Measurements from ENCODE around the gene LCP2.
"Not testable (repeated sequence)": the region's sequence is repeated elsewhere in the genome, so short reads cannot be mapped to it uniquely, and the experiment has no call there.

The LCP2 gene

DNA sequence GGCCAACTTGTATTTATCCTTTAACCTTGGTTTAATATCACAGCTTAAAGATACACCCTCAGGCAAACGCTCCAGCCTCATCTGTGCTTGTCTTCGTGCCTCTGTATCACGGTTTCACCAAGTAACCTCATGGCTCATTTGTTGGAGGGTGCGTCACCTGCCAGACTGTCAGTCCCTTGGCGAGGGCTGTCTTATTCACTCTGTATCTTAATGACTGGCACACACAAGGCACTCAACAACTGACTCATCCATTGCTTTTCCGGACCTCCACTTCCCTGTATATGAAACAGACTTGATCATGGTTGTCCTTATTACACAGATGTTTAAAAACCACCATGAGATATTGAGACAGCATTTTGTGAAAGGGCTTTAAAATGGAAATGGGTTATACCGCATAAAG, 28.0 kb downstream of the LCP2 start:
- DNase-seq, result no peak

DNA sequence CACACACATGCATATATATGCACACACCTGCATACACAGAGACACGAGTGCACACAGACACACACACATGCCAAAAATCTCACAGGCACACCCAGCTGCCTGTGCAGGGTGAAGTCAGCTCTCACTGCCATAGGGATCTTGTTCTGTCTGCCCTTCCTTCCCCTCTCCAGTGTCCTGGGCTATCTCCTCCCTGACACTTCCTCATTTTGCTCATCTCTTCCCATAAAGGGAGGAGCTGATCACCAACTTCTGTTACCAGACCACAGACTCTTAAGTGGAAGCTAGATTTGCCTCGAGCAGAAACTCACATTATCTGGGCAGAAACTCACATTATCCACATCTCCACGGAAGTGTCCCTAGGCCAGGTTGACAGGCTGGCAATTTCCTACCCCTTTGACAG, 28.7 kb downstream of the LCP2 start:
- no peak for DNase-seq

DNA sequence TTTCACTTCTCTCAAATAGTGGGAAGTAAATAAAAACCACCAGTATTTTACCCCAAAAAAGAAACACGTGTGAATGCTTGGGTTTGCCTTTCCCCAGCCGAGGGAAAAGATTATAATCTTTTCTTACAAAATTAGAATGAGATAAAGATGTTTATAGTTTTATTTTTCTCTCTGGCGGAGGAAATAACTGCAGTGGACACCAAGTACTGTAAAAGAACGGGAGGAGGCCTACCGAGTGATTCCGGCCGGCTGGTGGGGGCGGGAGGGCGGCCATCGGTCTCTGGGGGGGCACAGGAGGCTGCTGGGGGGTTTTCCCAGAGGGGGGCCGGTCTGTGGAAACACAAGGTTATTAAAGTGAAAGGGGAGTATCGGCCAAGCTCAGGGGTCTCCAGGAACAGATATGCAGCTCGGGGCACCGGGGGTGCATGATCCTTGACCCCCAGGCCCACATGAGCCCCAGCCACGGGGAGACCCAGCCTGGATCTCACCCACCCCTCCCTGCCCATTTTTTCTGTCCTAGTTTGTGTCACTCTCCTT, 29.4 kb downstream of the LCP2 start:
- DNase-seq, result no peak

GRCh38 chr5:170267431-170268152, 30.0 kb downstream of the LCP2 start:
- DNase-seq, result no peak

GRCh38 chr5:170266570-170267381, 30.8 kb downstream of the LCP2 start:
- no peak for DNase-seq

DNA sequence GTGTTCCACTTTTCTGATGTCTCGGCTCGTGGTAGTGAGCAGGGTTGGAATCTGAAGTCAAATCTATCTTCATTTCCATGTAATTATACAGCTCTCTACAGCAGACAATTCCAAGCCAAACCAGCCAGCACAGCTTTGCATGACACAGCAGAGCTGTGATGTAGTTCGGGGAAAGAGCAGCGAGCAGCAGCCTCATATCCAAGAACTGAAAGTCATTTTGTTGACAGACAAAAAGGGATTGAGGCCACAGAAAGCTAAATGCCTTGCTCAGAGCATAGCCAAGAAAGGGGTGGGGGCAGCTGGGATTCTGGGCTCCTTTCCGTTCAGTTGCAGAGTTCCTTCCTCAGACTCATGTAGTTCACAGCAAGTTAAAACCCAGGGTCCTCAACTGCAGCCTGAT, 32.1 kb downstream of the LCP2 start:
- DNase-seq, result no peak

GRCh38 chr5:170263906-170264305, 33.7 kb downstream of the LCP2 start:
- no peak for DNase-seq

- no peak for DNase-seq
These were observed 35.2 kb downstream of the LCP2 start for GRCh38 chr5:170262061-170263045.

GRCh38 chr5:170261528-170262043, 36.0 kb downstream of the LCP2 start:
- no peak for DNase-seq

DNA sequence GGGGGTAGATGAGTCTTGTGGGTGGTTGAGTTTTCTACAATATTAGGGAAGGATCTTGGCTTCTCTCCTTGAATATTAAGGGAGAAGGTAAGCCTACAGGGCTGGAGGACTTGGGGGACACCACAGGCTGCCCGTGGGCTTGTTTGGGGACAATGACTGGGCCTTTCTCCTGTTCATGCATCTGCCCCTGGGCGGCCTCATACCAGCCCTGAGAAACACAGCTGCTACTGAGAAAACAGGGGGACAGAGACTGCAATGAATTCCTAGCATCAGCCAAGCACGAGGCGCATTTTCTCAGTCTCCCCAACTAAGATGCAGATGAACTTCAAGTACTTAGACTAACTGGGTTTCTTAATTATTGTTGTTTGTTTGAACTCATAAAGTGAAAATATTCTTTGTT, 40.2 kb downstream of the LCP2 start:
- no peak for DNase-seq

DNA sequence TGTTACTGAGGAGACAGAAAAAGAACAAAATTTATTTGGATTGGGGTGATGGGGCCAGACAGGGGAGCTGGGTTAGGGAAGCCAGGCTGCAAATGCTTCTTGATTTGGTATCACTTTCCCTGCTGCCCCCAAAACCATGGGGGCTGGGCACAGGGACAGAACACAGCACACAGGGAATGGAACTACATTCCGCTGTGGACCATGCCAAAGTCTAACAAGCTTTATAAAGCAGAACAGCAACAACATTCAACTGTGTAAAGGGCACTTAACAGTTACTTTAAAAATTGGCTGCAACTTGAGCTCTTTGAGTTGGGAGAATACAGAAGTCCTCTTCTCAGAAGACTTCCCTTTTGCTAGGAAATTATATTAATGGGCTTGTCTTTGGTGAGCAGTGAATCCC, 41.0 kb downstream of the LCP2 start:
- DNase-seq, result no peak

DNA sequence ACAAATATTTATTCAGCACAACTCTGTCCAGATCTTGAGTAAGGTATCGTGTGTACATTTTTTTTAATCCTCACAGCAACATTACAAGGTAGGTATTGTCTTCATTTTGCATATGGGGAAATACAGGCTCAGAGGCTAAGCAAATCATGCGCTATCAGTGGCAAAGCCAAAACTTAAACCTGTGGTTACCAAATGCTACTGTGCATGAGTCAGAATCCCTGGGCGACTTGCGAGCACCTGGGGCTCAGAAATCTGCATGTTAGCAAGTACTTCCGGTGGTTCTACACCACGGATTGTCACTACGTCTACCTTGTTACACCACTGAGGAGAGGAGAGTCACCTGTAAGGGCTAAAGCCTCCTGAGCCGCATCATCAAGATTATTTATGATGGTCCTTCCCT, 43.5 kb downstream of the LCP2 start:
- no peak for DNase-seq

- no peak for DNase-seq
These were observed 44.7 kb downstream of the LCP2 start for GRCh38 chr5:170252720-170253350.

GRCh38 chr5:170252109-170252508, 45.5 kb downstream of the LCP2 start:
- no peak for DNase-seq

GRCh38 chr5:170251462-170251861, 46.1 kb downstream of the LCP2 start:
- no peak for DNase-seq

DNA sequence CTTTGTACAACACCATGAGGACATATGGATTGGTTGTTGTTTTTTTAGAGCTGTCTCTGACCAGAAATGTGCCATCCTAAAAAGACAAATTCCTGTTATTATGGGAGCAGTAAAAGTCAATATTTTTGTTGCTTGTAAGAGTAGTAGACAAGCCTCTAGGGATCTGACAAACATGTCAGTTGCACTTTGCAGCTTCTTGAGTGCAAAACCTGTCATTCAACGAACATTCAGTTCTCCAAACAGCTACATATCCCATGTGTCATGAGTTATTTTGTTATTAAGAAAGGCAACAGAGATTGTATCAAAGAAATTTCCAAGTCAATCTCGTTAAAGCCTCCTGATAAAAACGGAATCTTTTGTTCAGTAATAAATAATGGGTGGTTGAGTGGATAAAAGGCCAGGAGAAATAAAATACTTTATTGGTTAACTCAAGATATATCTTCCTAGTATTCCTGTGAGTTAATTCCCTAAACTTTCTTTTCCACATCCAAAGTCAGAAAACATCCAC, 46.7 kb downstream of the LCP2 start:
- no peak for DNase-seq

DNA sequence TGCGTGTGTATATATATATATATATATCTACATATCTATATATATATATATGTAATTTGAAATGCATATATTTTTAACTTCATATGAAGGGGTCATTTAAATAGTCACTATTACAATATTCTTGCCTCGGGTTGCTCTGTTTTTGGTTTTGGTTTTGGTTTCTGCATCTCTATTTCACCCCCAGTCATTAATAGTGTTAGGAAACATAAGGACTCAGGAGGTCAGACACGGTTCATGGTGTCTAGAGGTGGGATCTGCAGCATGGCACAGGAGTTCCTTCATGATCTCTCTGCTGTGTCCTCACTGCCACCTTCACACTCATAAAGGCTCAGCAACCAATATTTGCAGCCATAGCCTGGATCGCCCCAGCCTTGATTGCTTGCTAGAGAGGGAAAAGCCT, 48.2 kb downstream of the LCP2 start:
- no peak for DNase-seq

DNA sequence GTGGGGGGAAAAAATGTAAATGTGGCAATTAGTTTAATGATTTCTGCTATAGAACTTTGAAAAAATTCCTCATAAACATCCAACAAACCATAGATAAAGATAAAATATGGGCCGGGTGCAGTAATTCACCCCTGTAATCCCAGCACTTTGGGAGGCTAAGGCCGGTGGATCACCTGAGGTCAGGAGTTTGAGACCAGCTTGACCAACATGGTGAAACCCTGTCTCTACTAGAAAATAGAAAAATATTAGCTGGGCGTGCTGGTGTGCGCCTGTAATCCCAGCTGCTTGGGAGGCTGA, 48.7 kb downstream of the LCP2 start:
- not testable (repeated sequence) for DNase-seq

DNA sequence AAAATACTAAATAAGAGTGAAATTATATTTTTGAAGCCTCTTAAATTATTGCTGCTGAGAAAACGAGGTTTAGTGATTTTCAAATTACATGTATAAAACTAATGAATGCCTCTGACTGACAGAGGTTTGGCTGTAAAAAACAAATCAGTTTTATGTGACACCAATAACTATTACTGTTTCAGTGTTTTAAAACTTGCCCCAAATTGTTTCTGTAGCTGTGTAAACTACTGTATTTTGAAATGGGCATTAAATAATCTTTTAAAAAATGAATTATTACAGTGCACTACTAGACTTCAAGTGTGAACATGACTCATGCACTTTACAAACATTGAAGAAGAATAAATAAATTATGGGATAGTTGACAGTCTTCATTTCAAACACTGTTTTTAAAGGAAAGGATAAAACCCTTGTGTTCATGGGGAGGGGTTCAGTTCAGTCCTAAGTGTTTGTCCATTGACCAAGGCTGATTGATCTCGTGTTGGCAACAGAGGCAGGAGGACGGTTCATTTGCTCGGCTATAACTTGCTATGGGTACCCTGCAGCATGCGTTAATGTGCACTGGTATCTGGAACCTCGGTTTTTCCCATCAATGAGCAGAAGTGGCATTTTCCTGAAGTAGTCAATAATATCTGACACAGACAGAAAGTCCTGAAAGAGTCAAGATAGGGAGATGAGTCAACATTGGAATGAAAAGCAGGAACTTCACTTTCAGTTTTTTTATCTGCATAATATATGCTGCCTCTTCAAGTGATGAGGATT, 49.2 kb downstream of the LCP2 start:
- no peak for DNase-seq

- DNase-seq, result no peak
These were observed 50.2 kb downstream of the LCP2 start for GRCh38 chr5:170247363-170247762.

DNA sequence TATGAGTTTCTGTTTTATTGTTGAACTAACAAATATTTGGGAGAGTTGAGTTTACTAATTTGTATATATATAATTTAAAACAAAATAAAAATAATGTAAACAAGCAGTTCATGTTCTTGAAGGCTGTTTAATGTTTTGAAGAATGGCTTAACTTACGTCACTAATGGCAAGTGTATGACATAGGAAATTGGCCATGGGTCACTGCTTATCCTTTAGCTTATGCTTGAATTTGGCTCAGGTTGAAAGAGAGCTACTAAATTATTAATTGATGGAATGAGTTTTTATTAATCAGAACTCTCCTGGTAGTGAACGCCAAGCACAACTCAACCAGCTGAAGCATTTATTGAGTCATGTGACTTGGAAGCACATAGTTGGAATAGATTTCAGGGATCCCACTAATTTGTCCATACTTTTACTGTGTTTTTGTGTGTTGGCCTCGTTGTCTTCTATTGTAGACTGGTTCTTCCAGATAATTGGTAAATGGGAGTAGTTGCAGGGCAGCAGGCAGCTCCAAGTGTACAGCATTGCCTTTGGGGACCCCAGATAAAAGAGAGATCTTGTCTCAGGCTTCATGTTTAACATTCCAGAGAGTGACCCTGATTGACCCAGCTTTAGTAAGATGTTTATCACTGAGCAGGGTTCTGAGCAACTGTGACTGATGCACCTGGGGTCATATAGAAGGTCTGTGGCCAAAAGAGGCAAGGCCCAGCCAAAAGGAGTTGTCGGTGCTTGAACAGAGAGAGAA, 51.3 kb downstream of the LCP2 start:
- no peak for DNase-seq

Measured in SHP77 treated with DMSO at 0.1 percent for 48 hours (cell line).